Activated T-helper 1 cell treated with anti-CD3 and anti-CD28 coated beads, Interleukin-12 subunit alpha, Interleukin-12 subunit beta, Interleukin-2, Interleukin-4 antibody, amounts not matched to agents 30 ng/mL and 10 ng/mL and 1 ng/mL, durations not matched to agents 14 hours and 24 hours and 36 hours (primary cell): ENCODE results near the gene CYP2B6. TPM values are rescaled to one million over a fixed set of nuclear protein-coding genes. Genes with fewer than 3 reads are reported as not detected.
"Not testable (repeated sequence)": the region's sequence is repeated elsewhere in the genome, so short reads cannot be mapped to it uniquely, and the experiment has no call there.

Experiments used
- DNase-seq: peaks from one replicate; pipeline ENCODE4 v3.0.0; 2021; ENCODE audit warnings: low spot score
- H3K27ac Mint-ChIP-seq: one replicate; pipeline ENCODE4 v1.8.0; 2021; ENCODE audit warnings: mild to moderate bottlenecking, mixed read lengths
- H3K27me3 Mint-ChIP-seq: one replicate; pipeline ENCODE4 v1.8.0; 2022; ENCODE audit warnings: mild to moderate bottlenecking, moderate library complexity, mixed read lengths; ENCODE audit not compliant: insufficient read depth
- H3K36me3 Mint-ChIP-seq: one replicate; pipeline ENCODE4 v1.8.0; 2021; ENCODE audit warnings: low read depth, mixed read lengths
- H3K4me1 Mint-ChIP-seq: one replicate; pipeline ENCODE4 v1.8.0; 2021; ENCODE audit warnings: low read depth, mixed read lengths
- H3K4me3 Mint-ChIP-seq: one replicate; pipeline ENCODE4 v1.8.0; 2021; ENCODE audit warnings: mild to moderate bottlenecking, moderate library complexity, mixed read lengths
- H3K9me3 Mint-ChIP-seq: one replicate; pipeline ENCODE4 v1.8.0; 2021; ENCODE audit warnings: mixed read lengths
- intact Hi-C: fragments of 100-400 bp; cut with micrococcal nuclease; formaldehyde crosslinking; loops from one replicate; pipeline ENCODE4 v1.15.1; 2024
- total RNA-seq: library from RNA; stranded (reverse); gene quantifications from 2 replicates; pipeline ENCODE4 v1.2.3, GENCODE V29; 2022

CYP2B6 gene
- total RNA-seq, 1 donor from 2014 or later = not detected

- peaks cover 11% of the 10 kb centered on the region for H3K27me3 Mint-ChIP-seq
- H3K9me3 Mint-ChIP-seq, H3K4me3 Mint-ChIP-seq, H3K4me1 Mint-ChIP-seq, intact Hi-C loops, H3K27ac Mint-ChIP-seq, DNase-seq, H3K36me3 Mint-ChIP-seq: not testable (repeated sequence)
Observed at GRCh38 chr19:40999018-40999417, 7.9 kb downstream of the CYP2B6 start.

- Mint-ChIP-seq H3K4me1 (no peaks in the 10 kb centered on the region), H3K27ac (no peak overlapping the region), H3K4me3 (no peak overlapping the region), H3K9me3 (no peaks in the 10 kb centered on the region), H3K36me3 (no peaks in the 10 kb centered on the region), H3K27me3 (peaks cover 16% of the 10 kb centered on the region)
- intact Hi-C loops = no loop called here
- no peak for DNase-seq
Observed at GRCh38 chr19:41000310-41000737, 9.2 kb downstream of the CYP2B6 start.

GRCh38 chr19:41001243-41001971, 10.3 kb downstream of the CYP2B6 start:
- Mint-ChIP-seq H3K4me3 (no peak overlapping the region), H3K9me3 (no peaks in the 10 kb centered on the region), H3K27ac (no peak overlapping the region), H3K36me3 (no peaks in the 10 kb centered on the region), H3K27me3 (peaks cover 16% of the 10 kb centered on the region), H3K4me1 (no peaks in the 10 kb centered on the region)
- intact Hi-C loops = no loop called here
- DNase-seq = no peak

- H3K4me1 Mint-ChIP-seq, intact Hi-C loops, H3K27ac Mint-ChIP-seq, H3K4me3 Mint-ChIP-seq, DNase-seq, H3K9me3 Mint-ChIP-seq, H3K36me3 Mint-ChIP-seq: not testable (repeated sequence)
- H3K27me3 Mint-ChIP-seq = peaks cover 18% of the 10 kb centered on the region
Observed at GRCh38 chr19:41003656-41004055, 12.6 kb downstream of the CYP2B6 start.

GRCh38 chr19:41009700-41010235, 18.7 kb downstream of the CYP2B6 start:
- DNase-seq = no peak
- no peaks in the 10 kb centered on the region for H3K9me3 Mint-ChIP-seq
- no peaks in the 10 kb centered on the region for H3K4me1 Mint-ChIP-seq
- peaks cover 35% of the 10 kb centered on the region for H3K27me3 Mint-ChIP-seq
- H3K27ac Mint-ChIP-seq = no peak overlapping the region
- H3K4me3 Mint-ChIP-seq = no peak overlapping the region
- H3K36me3 Mint-ChIP-seq = no peaks in the 10 kb centered on the region
- intact Hi-C loops = no loop called here

GRCh38 chr19:41013359-41013758, 22.3 kb downstream of the CYP2B6 start:
- Mint-ChIP-seq H3K27ac (no peak overlapping the region), H3K27me3 (peaks cover 25% of the 10 kb centered on the region), H3K9me3 (no peaks in the 10 kb centered on the region), H3K4me3 (no peak overlapping the region), H3K36me3 (no peaks in the 10 kb centered on the region), H3K4me1 (no peaks in the 10 kb centered on the region)
- DNase-seq = no peak
- intact Hi-C loops = no loop called here

GRCh38 chr19:41014643-41015042, 23.6 kb downstream of the CYP2B6 start:
- no peak overlapping the region for H3K27ac Mint-ChIP-seq
- H3K4me3 Mint-ChIP-seq = no peak overlapping the region
- peaks cover 22% of the 10 kb centered on the region for H3K27me3 Mint-ChIP-seq
- H3K36me3 Mint-ChIP-seq = no peaks in the 10 kb centered on the region
- DNase-seq = no peak
- H3K9me3 Mint-ChIP-seq = no peaks in the 10 kb centered on the region
- intact Hi-C loops = no loop called here
- H3K4me1 Mint-ChIP-seq = no peaks in the 10 kb centered on the region

GRCh38 chr19:41016488-41017071, 25.5 kb downstream of the CYP2B6 start:
- H3K27me3 Mint-ChIP-seq = peaks cover 20% of the 10 kb centered on the region
- no peak overlapping the region for H3K4me3 Mint-ChIP-seq
- H3K36me3 Mint-ChIP-seq = no peaks in the 10 kb centered on the region
- no peak for DNase-seq
- H3K27ac Mint-ChIP-seq = no peak overlapping the region
- no peaks in the 10 kb centered on the region for H3K4me1 Mint-ChIP-seq
- H3K9me3 Mint-ChIP-seq = no peaks in the 10 kb centered on the region
- intact Hi-C loops = no loop called here

- Mint-ChIP-seq H3K4me1 (no peaks in the 10 kb centered on the region), H3K9me3 (no peaks in the 10 kb centered on the region), H3K27me3 (peaks cover 11% of the 10 kb centered on the region), H3K4me3 (no peak overlapping the region), H3K36me3 (no peaks in the 10 kb centered on the region), H3K27ac (no peak overlapping the region)
- no peak for DNase-seq
- intact Hi-C loops = no loop called here
Observed at GRCh38 chr19:41018736-41019290, 27.7 kb downstream of the CYP2B6 start.

GRCh38 chr19:41019346-41019745, 28.3 kb downstream of the CYP2B6 start:
- intact Hi-C loops = no loop called here
- H3K27me3 Mint-ChIP-seq = peaks cover 12% of the 10 kb centered on the region
- no peaks in the 10 kb centered on the region for H3K4me1 Mint-ChIP-seq
- no peak for DNase-seq
- no peaks in the 10 kb centered on the region for H3K36me3 Mint-ChIP-seq
- H3K27ac Mint-ChIP-seq = no peak overlapping the region
- H3K4me3 Mint-ChIP-seq = no peak overlapping the region
- no peaks in the 10 kb centered on the region for H3K9me3 Mint-ChIP-seq

GRCh38 chr19:41023193-41023592, 32.1 kb downstream of the CYP2B6 start:
- intact Hi-C loops = no loop called here
- H3K4me1 Mint-ChIP-seq = no peaks in the 10 kb centered on the region

GRCh38 chr19:41025411-41025810, 34.3 kb downstream of the CYP2B6 start:
- Mint-ChIP-seq H3K27me3 (peaks cover 25% of the 10 kb centered on the region), H3K9me3 (no peaks in the 10 kb centered on the region), H3K4me1 (no peaks in the 10 kb centered on the region), H3K36me3 (no peaks in the 10 kb centered on the region), H3K4me3 (no peak overlapping the region), H3K27ac (no peak overlapping the region)
- intact Hi-C loops = no loop called here
- no peak for DNase-seq

More at GRCh38 chr19:41023193-41023592, 32.1 kb downstream of the CYP2B6 start:
- H3K4me3 Mint-ChIP-seq = no peak overlapping the region
- H3K27me3 Mint-ChIP-seq = peaks cover 24% of the 10 kb centered on the region
- no peaks in the 10 kb centered on the region for H3K9me3 Mint-ChIP-seq
- DNase-seq = no peak
- H3K36me3 Mint-ChIP-seq = no peaks in the 10 kb centered on the region
- H3K27ac Mint-ChIP-seq = no peak overlapping the region

- H3K4me1 Mint-ChIP-seq = no peaks in the 10 kb centered on the region
- no peaks in the 10 kb centered on the region for H3K9me3 Mint-ChIP-seq
- H3K27ac Mint-ChIP-seq = no peak overlapping the region
- no peak for DNase-seq
- intact Hi-C loops = no loop called here
- H3K36me3 Mint-ChIP-seq = no peaks in the 10 kb centered on the region
- no peak overlapping the region for H3K4me3 Mint-ChIP-seq
- peaks cover 25% of the 10 kb centered on the region for H3K27me3 Mint-ChIP-seq
Observed at GRCh38 chr19:41025871-41026270, 34.8 kb downstream of the CYP2B6 start.
